Nephron progenitor cell (in vitro differentiated cells): Measurements from ENCODE around the gene NIPSNAP3A.
A peak's percentile ranks its signal among the peaks of the same experiment; 100 is the strongest.

Experiments used
- DNase-seq: peaks from one replicate; pipeline ENCODE4 v3.0.0; 2021
- H3K27ac Mint-ChIP-seq: 2 replicates; pipeline ENCODE4 v1.8.0; 2021; ENCODE audit warnings: mild to moderate bottlenecking, moderate library complexity, mixed read lengths
- H3K27me3 Mint-ChIP-seq: 2 replicates; pipeline ENCODE4 v1.8.0; 2021; ENCODE audit warnings: mild to moderate bottlenecking, low read depth, mixed read lengths; ENCODE audit not compliant: poor library complexity
- H3K36me3 Mint-ChIP-seq: 2 replicates; pipeline ENCODE4 v1.8.0; 2021; ENCODE audit warnings: low read depth, mixed read lengths
- H3K4me1 Mint-ChIP-seq: 2 replicates; pipeline ENCODE4 v1.8.0; 2021; ENCODE audit warnings: mixed read lengths
- H3K4me3 Mint-ChIP-seq: 2 replicates; pipeline ENCODE4 v1.8.0; 2021; ENCODE audit warnings: mild to moderate bottlenecking, moderate library complexity, mixed read lengths
- H3K9me3 Mint-ChIP-seq: 2 replicates; pipeline ENCODE4 v1.8.0; 2021; ENCODE audit warnings: mild to moderate bottlenecking, moderate library complexity, mixed read lengths
- TF ChIP-seq, protein P1 (sequence below): fragments of 200-600 bp; sonication (generic); IDR thresholded peaks from 2 replicates; pipeline ENCODE4 v1.5.0; 2021; ENCODE audit warnings: antibody characterized with exemption

Gene NIPSNAP3A

GRCh38 chr9:104748359-104749031, 1.0 kb downstream of the NIPSNAP3A start:
- H3K9me3 Mint-ChIP-seq, result no peaks in the 10 kb centered on the region
- TF ChIP-seq, protein P1, sequence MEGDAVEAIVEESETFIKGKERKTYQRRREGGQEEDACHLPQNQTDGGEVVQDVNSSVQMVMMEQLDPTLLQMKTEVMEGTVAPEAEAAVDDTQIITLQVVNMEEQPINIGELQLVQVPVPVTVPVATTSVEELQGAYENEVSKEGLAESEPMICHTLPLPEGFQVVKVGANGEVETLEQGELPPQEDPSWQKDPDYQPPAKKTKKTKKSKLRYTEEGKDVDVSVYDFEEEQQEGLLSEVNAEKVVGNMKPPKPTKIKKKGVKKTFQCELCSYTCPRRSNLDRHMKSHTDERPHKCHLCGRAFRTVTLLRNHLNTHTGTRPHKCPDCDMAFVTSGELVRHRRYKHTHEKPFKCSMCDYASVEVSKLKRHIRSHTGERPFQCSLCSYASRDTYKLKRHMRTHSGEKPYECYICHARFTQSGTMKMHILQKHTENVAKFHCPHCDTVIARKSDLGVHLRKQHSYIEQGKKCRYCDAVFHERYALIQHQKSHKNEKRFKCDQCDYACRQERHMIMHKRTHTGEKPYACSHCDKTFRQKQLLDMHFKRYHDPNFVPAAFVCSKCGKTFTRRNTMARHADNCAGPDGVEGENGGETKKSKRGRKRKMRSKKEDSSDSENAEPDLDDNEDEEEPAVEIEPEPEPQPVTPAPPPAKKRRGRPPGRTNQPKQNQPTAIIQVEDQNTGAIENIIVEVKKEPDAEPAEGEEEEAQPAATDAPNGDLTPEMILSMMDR, result no peak

GRCh38 chr9:104750185-104750767, 2.8 kb downstream of the NIPSNAP3A start:
- H3K9me3 Mint-ChIP-seq, result no peaks in the 10 kb centered on the region
- no peak overlapping the region for H3K4me3 Mint-ChIP-seq
- H3K27me3 Mint-ChIP-seq, result peaks cover 8% of the 10 kb centered on the region

More at GRCh38 chr9:104748359-104749031, 1.0 kb downstream of the NIPSNAP3A start:
- Mint-ChIP-seq H3K27ac (peak overlapping the region; percentile 54), H3K27me3 (peaks cover 8% of the 10 kb centered on the region), H3K36me3 (peaks cover 6% of the 10 kb centered on the region), H3K4me3 (peak overlapping the region; percentile 98), H3K4me1 (peaks cover 29% of the 10 kb centered on the region)
- DNase-seq, result no peak

GRCh38 chr9:104758974-104759373, 11.5 kb downstream of the NIPSNAP3A start:
- Mint-ChIP-seq H3K27me3 (peaks cover 3% of the 10 kb centered on the region), H3K27ac (no peak overlapping the region), H3K36me3 (no peaks in the 10 kb centered on the region), H3K9me3 (peaks cover 5% of the 10 kb centered on the region), H3K4me3 (no peak overlapping the region), H3K4me1 (no peaks in the 10 kb centered on the region)
- DNase-seq, result no peak
- TF ChIP-seq, protein P1, result no peak

More at GRCh38 chr9:104750185-104750767, 2.8 kb downstream of the NIPSNAP3A start:
- H3K36me3 Mint-ChIP-seq, result peaks cover 6% of the 10 kb centered on the region
- DNase-seq, result no peak
- H3K27ac Mint-ChIP-seq, result no peak overlapping the region
- H3K4me1 Mint-ChIP-seq, result peaks cover 29% of the 10 kb centered on the region
- TF ChIP-seq, protein P1, result no peak

- DNase-seq, result no peak
- Mint-ChIP-seq H3K27me3 (peaks cover 6% of the 10 kb centered on the region), H3K36me3 (peaks cover 4% of the 10 kb centered on the region), H3K4me1 (no peaks in the 10 kb centered on the region), H3K9me3 (peaks cover 5% of the 10 kb centered on the region), H3K27ac (no peak overlapping the region), H3K4me3 (peak overlapping the region; percentile 92)
- TF ChIP-seq, protein P1, result no peak
Measured at GRCh38 chr9:104765138-104765537, 17.7 kb downstream of the NIPSNAP3A start.

- peaks cover 5% of the 10 kb centered on the region for H3K9me3 Mint-ChIP-seq
- H3K36me3 Mint-ChIP-seq, result peaks cover 8% of the 10 kb centered on the region
- no peaks in the 10 kb centered on the region for H3K4me1 Mint-ChIP-seq
- no peak for DNase-seq
- TF ChIP-seq, protein P1, result no peak
- H3K27ac Mint-ChIP-seq, result no peak overlapping the region
- H3K27me3 Mint-ChIP-seq, result peaks cover 6% of the 10 kb centered on the region
- no peak overlapping the region for H3K4me3 Mint-ChIP-seq
Measured at GRCh38 chr9:104766025-104766424, 18.5 kb downstream of the NIPSNAP3A start.
